NK-92 (cell line): Measurements from ENCODE around the gene ADPRS.

Source experiments
- DNase-seq: peaks from one replicate; lab custom pipeline; 2025; ENCODE audit not compliant: unreplicated experiment; lab: John Stamatoyannopoulos, UW

ADPRS gene

DNA sequence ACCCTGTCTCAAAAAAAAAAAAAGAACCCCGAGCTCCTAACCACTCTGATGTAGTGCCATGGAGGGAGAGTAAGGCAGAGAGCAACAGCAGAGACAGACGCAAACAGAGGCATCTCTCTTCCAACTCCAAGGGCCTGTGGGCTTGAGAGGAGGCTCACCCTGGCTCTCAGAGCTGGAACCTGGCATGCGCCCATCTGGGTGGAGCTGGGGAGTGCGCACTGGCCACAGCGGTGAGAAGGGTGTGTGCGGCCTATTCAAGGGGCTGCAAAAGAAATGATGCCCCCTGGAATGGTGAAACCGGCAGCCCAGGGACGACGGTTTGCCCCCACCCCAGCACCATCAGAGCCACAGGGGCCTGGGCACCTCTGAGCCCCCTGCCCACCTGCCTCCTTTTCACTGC is 18.7 kb downstream of the ADPRS start:
- DNase-seq = no peak

DNA sequence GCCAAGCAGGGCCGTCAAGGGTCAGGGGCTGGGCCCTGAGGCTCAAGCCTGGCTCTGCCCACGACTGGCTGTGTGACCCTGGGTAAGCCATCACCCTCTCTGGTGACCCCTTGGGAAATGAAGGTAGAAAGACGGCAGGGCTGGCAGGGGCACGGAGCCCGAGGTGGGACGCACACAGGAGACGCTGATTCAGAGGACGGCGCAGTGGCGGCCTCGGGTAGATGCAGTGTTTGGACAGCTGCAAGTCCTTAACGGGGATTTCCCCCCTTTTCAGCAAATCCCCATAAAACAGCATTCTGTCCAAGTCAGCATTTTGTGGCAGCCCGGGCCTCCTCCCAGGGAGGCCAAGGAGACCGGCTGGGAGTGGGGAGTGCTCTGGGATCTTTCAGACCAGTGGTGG is 19.6 kb downstream of the ADPRS start:
- DNase-seq = no peak

DNA sequence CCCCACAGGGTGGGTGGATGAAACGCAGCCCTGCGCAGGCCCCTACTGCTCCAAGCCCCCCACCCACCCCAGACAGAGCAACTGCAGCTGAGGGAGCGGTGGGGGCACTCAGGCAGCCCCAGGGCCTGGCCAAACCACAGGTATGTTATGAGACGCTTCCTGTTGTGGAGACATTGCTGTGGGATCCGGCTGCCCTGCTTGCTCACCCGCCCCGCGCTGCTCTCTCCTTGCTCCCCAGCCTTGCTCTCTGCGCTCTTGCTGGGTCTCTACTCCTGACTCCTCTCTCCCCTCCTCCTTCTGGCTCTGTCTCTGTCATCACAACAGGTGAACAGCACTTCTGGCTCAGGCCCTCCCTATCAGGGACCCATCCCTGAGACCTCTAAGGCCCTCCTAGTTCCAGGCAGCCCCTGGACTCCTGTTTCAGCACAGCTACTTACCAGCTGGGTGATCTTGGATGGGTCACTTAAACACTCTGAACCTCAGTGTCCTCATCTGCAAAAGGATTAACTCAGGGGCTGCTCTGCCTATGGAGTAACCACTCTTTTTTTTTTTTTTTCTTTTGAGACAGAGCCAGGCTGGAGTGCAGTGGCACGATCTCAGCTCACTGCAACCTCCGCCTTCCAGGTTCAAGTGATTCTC is 20.5 kb downstream of the ADPRS start:
- no peak for DNase-seq

DNA sequence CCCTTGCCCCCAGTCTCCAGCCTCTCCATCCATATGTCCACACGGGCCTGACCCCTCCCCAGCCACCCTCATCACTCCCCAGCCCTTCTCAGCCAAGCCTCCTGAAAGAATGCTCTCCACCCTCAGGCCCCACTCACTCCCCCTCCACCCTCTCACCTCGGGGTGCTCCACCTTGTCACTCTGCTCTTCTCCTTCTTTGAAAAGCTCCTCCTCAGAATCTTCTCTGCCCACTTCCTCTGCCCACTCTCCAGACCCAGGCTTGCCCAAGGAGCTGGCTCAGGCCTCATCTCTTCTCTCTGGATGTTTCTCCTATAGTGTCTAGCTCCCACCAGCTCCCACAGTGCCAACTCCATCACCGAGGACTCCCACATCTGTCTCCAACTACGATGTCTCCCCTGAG is 22.5 kb downstream of the ADPRS start:
- DNase-seq = no peak

DNA sequence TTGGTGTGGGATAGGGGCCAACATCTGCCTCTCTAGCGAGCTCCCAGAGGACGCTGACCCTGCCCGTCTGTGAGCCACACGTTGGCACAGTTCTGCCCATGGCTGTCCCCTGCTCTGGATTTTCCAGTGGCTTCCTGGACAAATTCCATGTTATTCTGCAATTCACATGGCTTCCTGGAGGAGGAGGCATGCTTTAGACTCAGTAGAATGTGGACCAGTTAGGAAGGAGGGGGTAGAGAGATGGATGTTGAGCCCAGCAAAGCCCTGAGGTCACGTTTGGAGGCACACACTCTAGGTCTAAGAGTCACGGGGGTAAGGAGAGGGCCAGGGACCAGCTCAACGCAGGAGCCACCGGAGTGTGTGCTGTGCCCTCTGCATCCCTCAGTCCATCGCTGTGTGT is 24.1 kb downstream of the ADPRS start:
- DNase-seq = no peak

DNA sequence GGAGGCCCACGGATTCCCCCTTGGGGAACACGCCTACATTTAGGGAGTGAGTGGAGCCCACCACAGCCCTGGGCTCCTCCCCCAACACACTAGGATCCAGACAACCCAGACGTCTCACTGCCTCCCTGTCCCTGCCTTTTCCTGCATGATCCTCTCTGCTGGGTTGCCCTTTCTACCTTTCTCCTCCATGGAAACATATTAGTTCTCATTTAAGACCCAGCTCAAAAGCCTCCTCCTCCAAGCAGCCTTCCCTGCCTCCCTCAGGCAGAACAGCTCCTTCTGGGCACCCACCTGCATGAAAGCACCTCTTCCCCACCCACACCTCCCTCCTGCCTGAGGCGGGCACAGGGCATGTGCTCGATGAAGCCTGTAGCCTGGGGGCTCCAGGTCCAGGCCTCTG is 25.7 kb downstream of the ADPRS start:
- DNase-seq = no peak

DNA sequence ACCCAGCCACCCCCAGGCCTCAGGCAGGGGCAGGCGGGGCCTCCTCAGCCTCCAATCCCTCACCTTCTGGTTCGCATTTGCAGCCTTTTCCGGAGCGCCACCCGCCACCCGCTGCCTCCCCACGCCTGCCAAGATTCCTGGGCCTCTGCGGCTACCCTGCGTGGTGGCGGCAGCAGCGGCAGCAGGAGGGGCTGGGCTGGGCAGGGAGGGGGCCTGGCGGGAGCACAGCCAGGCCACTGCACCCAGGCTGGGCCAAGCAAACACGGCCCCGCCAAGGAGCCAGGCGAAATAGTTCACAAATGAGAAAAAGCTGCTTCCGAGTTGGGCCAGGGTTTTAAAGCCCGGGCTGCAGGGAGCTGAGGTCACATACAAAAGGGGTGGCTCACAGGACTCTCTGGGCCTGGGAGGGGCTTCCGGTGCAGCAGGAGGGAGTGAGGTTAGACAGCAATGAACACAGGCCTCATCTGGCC is 26.5 kb downstream of the ADPRS start:
- DNase-seq = no peak

DNA sequence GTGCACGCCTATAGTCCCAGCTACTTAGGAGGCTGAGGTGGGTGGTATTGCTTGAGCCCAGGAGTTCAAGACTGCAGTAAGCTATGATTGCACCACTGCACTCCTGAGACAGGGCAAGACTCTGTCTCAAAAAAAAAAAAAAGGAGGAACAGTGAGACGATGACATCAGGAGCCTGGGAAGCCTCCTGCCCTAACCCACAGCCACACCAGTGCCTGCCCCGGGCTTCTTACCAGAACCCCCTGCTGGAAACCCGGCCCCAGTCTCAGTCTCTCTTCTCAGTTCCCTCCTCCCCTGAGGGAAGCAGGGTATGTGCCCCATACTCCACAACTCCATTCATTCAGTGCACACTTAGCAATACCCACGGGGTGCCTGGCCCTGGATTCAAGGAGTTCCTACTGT is 27.2 kb downstream of the ADPRS start:
- no peak for DNase-seq

DNA sequence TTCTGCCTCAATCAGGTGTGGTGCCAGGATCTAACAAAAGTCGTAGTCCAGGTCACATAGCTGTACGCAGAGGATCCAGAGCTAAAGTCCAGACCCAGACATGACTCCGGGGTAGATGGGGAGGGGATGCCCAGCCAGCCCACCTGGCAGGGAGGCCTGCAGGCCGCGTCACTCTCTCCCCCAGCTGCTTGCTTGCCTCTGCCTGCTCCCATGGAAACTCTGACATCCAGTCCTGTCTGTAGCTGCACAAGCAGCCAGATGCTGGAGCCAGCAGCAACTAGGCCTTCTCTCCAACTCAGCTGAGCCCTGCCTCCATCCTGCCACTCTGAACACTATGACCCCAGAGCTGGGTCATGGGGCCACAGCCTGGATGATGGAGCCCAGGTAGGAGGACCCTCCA is 28.2 kb downstream of the ADPRS start:
- DNase-seq = no peak

DNA sequence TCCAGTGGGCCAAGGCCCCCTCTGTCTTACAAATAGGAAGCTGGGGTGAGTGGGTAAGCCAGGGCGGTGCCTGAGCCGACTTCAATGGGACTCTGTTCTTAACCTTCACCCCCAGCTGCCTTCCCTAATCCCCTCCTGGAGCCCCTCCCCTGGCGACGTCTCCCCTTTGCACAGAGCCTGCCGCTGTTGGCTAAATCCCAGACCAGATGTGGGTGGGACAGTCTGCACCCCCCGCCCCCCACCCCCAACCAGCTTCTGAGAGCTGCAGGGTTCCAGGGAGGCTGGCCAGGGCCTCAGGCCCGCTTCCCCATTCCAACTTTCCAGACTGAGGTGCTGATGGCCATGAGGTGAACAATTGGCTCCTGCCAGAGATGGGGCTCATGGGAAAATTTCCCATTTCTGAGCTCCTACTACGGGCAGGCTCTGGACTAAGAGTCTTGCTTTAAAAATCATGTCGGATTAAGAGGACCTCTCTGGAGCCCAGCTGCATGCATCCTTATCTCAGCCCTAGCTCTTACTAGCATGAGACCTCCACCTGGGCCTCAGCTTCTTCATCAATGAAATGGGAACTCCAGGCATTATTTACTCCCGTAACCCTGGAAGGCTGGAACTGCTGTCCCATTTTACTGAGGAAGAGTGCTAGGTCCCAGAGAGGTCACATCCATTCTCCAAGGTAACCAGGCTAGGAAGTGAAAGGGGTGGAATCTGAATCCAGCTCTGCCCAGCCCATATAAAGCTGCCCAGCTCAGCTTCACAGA is 29.9 kb downstream of the ADPRS start:
- no peak for DNase-seq

DNA sequence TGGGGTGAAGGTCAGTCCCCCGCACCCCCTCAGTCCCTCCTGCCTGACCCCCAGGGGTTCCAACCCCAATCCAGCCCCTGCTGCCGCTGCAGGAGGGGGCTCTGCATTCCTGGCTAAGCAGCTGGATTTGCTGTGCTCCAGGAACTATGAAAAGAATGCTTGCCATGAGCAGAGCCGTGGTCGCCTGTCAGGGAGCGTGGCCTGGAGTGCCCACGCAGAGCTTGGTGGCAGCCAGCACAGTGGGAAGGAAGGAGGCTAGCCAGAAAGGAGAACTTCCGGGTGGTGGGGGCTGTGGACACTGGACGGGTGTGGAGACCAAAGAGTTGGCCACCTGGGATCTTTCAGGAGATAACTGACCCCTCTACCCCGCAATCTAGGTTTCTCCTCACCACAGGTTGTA is 30.8 kb downstream of the ADPRS start:
- DNase-seq = no peak

DNA sequence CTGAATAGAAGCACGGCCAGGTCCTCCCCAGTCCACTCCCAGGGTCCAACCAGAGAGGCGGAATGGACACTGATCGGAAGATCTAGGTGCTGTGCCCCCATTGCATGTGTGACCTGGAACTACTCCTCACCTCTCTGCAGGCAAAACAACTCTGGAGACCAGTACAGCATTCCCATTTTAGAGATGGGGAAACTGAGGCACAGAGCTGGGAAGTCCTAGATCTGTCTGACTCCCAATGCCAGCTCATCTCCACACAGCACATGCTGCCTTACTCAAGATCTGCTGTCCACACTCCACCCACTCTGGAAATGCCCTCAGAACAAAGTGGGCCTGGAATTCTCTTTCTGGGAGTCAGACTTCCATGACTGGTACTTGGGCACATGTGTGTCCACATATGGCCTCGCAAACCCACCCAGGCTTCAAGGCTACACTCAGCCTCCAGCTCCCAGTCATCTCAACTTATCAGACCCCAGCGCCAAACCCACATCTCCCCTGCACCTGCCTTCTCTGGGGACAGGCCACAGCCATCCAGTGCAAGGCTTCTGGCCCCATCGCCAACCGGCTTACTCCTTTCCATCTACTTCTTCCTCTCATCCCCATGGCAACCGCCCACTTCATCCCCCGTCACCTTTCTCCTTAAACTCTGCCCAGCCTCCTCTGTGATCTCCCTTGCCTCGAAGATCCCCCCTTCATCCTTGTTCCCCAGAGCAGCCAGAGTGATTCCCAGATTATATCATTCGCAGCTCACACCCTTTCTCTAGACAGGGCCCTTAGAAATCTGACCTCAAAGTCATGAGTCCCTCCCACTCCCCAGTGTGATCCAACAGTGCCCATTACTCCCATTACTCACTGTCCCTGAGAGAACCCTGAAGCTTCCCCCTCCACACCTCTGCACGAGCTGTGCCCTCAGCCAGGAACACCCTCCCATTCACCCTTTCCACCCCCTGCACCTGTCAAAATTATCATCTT is 33.7 kb downstream of the ADPRS start:
- no peak for DNase-seq

DNA sequence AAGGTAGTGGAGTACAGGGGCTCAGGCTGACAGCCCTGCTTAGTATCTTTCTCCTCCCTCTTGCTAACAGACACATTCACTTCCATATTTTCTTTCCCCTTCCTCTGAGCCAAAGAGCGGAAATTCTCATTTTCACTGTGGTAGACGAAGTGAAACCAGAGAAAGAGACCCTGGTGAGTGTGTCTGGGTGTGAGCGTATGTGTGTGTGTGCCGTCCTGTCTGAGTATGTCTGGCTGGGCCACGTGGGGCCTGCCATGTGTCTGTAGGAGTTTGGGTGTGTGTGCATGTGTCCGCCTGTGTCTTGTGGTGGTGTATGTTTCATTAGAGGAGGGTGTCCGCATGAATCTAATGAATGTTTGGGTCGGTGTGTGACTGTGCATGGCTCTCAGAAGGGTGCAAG is 34.7 kb downstream of the ADPRS start:
- no peak for DNase-seq

DNA sequence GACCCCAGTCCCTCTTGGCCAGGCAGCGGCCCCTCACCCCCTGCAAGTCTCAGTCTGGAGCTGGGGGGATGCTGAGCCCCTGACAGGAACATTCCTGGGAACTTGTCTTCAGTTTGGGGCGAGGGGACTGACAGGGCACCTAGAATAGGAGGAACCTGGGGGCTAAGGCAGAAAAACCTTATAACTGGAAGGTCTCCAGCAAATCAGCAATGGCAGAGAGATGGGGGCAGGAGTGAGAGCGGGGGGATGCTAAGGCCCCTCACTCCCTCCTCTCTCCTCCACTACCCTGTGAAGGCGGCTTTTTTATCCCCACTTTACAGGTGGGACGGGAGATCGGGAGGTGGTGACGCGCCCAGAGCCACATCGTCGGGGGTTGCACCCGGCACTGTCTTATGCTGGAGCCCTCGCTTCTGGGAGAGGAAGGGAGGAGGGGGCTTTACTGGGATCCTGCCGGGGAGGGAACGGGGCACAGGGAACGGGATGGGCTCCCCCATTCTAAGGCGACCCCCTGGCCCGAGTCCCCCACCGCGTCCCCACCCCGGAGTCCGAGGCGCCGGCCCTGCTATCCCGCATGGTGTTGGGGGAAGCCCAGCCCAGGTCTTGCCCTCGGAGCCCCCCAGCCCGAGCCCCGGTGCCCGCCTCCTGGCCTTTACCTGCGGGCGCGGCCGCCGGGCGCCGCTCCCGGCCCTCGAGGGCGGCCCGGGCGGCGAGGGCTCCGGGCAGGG is 35.9 kb downstream of the ADPRS start:
- no peak for DNase-seq

DNA sequence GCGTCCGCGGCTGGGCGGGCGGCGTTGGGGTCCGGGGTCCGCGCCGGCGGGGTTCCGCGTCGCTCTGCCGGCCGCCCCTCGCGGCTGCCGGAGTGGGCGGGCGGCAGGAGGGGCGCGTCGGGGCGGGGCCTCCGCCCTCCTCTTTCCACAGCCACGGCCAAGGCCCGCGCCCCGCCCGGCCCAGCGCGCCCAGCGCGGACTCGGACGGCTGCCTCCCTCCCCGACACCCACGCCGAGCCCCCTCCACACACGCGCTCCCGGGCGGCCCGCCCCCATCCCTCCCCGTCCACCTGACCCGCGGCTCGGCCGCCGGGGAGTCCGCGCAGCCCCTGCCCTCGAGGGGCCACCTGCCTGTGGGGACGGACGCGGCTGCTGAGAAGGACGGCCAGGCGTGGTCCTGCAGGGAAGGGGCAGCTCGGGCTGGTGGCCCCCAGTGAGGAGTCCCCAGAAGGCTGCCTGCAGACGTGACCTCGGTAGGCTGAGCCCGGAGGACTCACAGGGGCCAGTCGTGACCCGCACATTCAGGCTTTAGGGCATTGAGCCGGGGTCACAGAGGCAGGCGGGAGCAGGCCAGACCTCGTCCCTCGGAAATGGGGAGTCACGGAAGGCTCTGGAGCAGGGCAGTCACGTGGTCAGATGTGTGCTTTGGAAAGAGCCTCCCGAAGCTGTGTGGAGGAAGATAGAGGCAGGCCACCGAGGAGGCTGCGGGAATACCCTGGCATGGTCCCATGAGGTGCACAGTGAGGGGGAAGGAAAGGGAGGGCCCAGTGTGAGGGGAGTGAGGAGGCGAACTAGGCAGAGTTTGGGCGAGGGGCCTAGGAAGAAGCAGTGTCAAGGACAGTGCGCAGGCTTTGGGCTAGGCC is 36.7 kb downstream of the ADPRS start, which contains the start of gene COL8A2:
TSS of gene COL8A2 (minus strand) at position 94 of the 863 bp plus-strand sequence. CDS start 24,980 bp downstream, outside the sequence.
- DNase-seq = no peak

DNA sequence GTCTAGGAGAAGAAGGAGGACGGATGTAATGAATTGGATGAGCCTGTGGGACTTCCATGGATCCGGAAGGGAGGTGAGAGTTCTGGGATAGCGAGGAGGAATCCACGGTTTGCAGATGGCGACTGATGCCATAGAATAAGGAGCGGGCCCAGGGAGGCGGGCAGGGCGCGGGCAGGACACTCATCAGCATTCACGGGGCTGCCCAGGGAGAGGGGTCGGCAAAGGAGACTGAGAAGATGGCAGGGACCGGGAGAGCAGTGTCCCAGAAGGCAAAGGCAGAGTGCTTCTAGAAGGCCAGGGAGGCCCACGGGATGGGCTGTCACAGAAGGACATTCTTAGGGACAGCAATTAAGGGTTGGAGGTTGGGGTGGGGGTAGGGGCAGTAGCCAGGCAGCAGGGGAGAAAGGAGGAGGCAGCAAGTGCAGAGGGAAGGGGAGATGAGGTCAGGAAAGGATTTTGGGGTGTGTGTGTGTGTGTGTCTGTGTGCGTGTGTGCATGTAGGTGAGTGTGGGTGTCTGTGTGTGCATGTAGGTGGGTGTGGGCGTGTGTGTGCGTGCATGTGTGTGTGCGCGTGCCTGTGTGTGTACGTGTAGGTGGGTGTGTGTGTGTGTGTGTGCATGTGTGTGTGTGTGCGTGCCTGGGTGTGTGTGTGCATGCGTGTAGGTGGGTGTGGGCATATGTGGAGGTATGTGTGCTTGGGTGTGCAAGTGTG is 37.5 kb downstream of the ADPRS start:
- no peak for DNase-seq

DNA sequence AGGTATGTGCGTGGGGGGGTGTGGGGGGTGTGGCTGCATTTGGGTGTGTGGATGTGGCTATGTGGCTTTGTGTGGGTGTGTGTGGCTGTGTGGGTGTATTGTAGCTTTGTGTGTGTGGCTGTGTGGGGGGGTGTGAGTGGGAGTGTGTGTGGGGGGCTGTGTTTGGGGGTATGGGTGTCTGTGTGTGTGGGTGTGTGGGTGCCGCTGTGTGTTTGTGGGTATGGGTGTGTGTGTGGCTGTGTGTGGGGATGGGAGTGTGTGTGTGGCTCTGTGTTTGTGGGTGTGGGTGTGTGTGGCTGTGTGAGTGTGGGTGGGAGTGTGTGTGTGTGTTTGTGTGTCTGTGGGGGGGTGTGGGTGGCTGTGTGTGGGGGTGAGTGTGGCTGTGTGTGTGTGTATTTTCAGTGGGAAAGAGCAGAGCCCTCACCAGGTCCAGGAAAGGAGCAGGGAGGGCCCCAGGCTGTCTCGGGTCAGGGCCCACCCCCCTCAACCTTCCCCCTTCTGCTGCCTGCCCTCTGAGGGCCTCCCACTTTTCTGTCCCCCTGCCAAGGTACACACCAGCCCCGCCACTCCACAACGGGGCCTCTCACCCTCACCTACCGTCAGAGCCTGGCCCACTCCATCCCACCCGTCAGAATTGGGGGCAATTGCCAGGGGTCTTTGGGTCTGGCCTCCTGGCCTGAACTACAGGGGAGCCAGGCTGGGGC is 38.3 kb downstream of the ADPRS start:
- no peak for DNase-seq

DNA sequence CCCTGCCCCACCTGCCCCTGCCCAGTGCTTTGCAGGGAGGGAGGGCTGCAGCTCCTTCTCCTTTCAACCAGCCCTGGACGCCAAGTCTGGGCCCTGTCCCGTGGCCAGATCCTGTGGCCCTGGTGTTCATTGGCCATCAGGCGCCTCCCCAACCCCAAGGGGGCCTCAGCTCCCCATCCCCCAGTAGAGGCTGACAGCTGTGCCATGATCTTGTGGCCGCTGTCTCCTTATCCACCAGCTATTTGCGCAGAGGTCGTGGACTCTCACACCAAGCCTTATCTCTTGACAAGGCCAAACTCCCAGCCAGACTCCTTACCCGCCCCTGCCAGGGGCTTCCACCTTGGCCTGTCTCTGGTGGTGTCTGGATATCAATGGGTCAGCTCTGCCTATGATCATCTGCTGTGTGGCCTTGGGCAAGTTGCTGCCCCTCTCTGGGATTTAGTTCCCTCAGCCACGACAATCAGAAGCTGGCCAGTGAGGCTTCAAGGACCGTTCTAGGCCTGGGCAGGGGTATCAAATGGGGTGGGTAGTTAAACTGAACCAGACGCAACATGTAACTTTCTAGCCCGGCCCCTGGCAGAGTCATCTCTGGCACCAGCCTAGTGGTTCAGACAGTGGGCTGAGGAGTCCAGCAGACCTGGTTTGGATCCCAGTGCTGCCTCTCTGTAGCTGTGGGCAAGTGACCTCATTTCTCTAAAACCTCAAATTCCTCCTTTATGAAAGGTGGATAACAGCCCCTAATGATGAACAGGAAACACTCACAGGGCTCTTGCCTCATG is 39.6 kb downstream of the ADPRS start:
- no peak for DNase-seq
